ENCODE data around the gene ARHGAP26.

GRCh38 chr5:143155455-143155854 lies 385.3 kb downstream of the ARHGAP26 start:
- TF ChIP-seq CTCF (optimal IDR thresholded peaks at IDR 0.05 in 1 of 3, IDR thresholded peaks at IDR 0.05 in 1 of 3, conservative IDR thresholded peaks at IDR 0.05 in 1 of 3; ENCODE audit: extremely low read depth in 1 of 3, insufficient read depth in 2 of 3, low read length in 3 of 3) (no peak), EZH2 (IDR thresholded peaks at IDR 0.05; ENCODE audit: low read length) (no peak)

Measured in keratinocyte (primary cell).